K562 (cell line): ENCODE measurements around the gene FAM151A. TPM values are rescaled to one million over a fixed set of nuclear protein-coding genes. Genes with fewer than 3 reads are reported as not detected.

Experiments
- ATAC-seq: fragments of 200-7000 bp; cut with Tn5 transposase; 3 replicates; pipeline ENCODE4 v1.9.1; 2020; ENCODE audit warnings: moderate library complexity
- BruUV-seq: library from RNA; stranded (reverse); fragments of 400-500 nt; replicated peaks from 2 replicates; lab custom pipeline; 2021; lab: Mats Ljungman, UMichigan
- CTCF ChIA-PET: fragments of 300-600 bp; formaldehyde crosslinking; extraction: SDS; loops from one replicate; lab custom pipeline; 2021; ENCODE audit warnings: low intra/inter-chr PET ratio; lab: Yijun Ruan, JAX
- POLR2A ChIA-PET: fragments of 300-600, 350-650 bp; sonication (Branson Sonifier 250); formaldehyde crosslinking; extraction: SDS; loops from one replicate; lab custom pipeline; 2021; ENCODE audit warnings: antibody characterized with exemption, inconsistent platforms; lab: Yijun Ruan, JAX
- DNase-seq, 4 experiments: peaks; one replicate each; pipeline versions ENCODE4 v3.0.0 to v3.0.0-alpha.2; 2011 to 2018; ENCODE audit warnings: low spot score in 3 of 4, mixed read lengths in 3 of 4; ENCODE audit errors: extremely low read depth in 1 of 4
- FAIRE-seq: peaks from 2 replicates; lab custom pipeline; 2011; peaks lifted over from hg19 to GRCh38; lab: Jason Lieb, UNC
- H2AFZ ChIP-seq: 2 replicates; pipeline ENCODE4 v1.6.0; 2011; ENCODE audit warnings: low read depth, low read length, control low read depth, inconsistent platforms
- H3K27ac ChIP-seq: fragments of 200-600 bp; 3 replicates; pipeline ENCODE4 v1.8.0; 2011; ENCODE audit warnings: low read depth, mild to moderate bottlenecking, control low read depth, inconsistent platforms, low read length, moderate library complexity, mixed read lengths; ENCODE audit errors: extremely low read depth
- H3K27me3 ChIP-seq, 2 experiments: fragments of 300-600 bp in 1 of 2; 2 replicates in 1 of 2; 3 replicates in 1 of 2; pipeline versions ENCODE4 v1.6.0 to v1.8.0; 2011; ENCODE audit warnings: inconsistent platforms in 2 of 2, low read length in 2 of 2, mild to moderate bottlenecking in 1 of 2, mixed read lengths in 1 of 2, moderate library complexity in 1 of 2; ENCODE audit not compliant: control insufficient read depth in 2 of 2, insufficient read depth in 2 of 2
- H3K36me3 ChIP-seq: fragments of 300-600 bp; 3 replicates; pipeline ENCODE4 v1.8.0; 2011; ENCODE audit warnings: mild to moderate bottlenecking, low read length, inconsistent platforms; ENCODE audit not compliant: control insufficient read depth, insufficient read depth
- H3K4me1 ChIP-seq, 2 experiments: fragments of 200-600 bp in 1 of 2; replicated peaks in 1 of 2; 2 replicates in 1 of 2; 3 replicates in 1 of 2; pipeline versions ENCODE4 v1.5.1 to v1.8.0; 2011; ENCODE audit warnings: inconsistent platforms in 2 of 2, low read length in 2 of 2, mild to moderate bottlenecking in 1 of 2, mixed read lengths in 1 of 2, moderate library complexity in 1 of 2; ENCODE audit not compliant: control insufficient read depth in 2 of 2, insufficient read depth in 2 of 2
- H3K4me2 ChIP-seq: 2 replicates; pipeline ENCODE4 v1.6.1; 2011; ENCODE audit warnings: low read length, control low read depth, inconsistent platforms, mixed read lengths; ENCODE audit not compliant: insufficient read depth
- H3K4me3 ChIP-seq: fragments of 200-600 bp; sonication (generic), shearing (Covaris generic); 2 replicates; pipeline ENCODE4 v1.5.1; 2016; ENCODE audit warnings: control low read depth, inconsistent platforms
- H3K79me2 ChIP-seq: fragments of 200-600 bp; 3 replicates; pipeline ENCODE4 v1.8.0; 2011; ENCODE audit warnings: low read length, inconsistent platforms; ENCODE audit not compliant: control insufficient read depth, insufficient read depth
- H3K9ac ChIP-seq, 2 experiments: 2 replicates each; pipeline versions ENCODE4 v1.6.0 to v1.6.1; 2011; ENCODE audit warnings: low read depth in 2 of 2, low read length in 2 of 2, control low read depth in 1 of 2, inconsistent platforms in 1 of 2, mild to moderate bottlenecking in 1 of 2, mixed read lengths in 1 of 2; ENCODE audit not compliant: insufficient read depth in 1 of 2
- H3K9me1 ChIP-seq: one replicate; pipeline ENCODE4 v1.6.0; 2011; ENCODE audit warnings: inconsistent platforms, mild to moderate bottlenecking, low read length, moderate library complexity; ENCODE audit not compliant: control insufficient read depth, insufficient read depth
- H3K9me3 ChIP-seq: replicated peaks from 2 replicates; pipeline ENCODE4 v1.5.1; 2011; ENCODE audit warnings: low read depth, low read length, inconsistent platforms; ENCODE audit not compliant: control insufficient read depth, insufficient read depth
- H4K20me1 ChIP-seq: replicated peaks from 2 replicates; pipeline ENCODE4 v1.6.1; 2011; ENCODE audit warnings: low read length, inconsistent platforms, mixed read lengths; ENCODE audit not compliant: control insufficient read depth, insufficient read depth
- ARHGAP35 ChIP-seq: fragments of 450-650 bp; IDR thresholded peaks from 2 replicates; pipeline ENCODE4 v1.6.1; 2018; ENCODE audit not compliant: partially characterized antibody
- CBFB ChIP-seq: sonication (generic); formaldehyde crosslinking; IDR thresholded peaks from 2 replicates; pipeline ENCODE4 v1.4.0; 2020; ENCODE audit warnings: mild to moderate bottlenecking, missing genetic modification reagents
- MAFF ChIP-seq: IDR thresholded peaks from 2 replicates; pipeline ENCODE4 v1.6.1; 2012; ENCODE audit warnings: low read length, improper control_type of control experiment
- MCM3 ChIP-seq: fragments of 450-650 bp; IDR thresholded peaks from 2 replicates; pipeline ENCODE4 v1.6.1; 2016
- NUFIP1 ChIP-seq: fragments of 450-650 bp; IDR thresholded peaks from 2 replicates; pipeline ENCODE4 v1.6.1; 2018; ENCODE audit not compliant: partially characterized antibody
- PRMT5 ChIP-seq: sonication (generic); formaldehyde crosslinking; IDR thresholded peaks from 2 replicates; pipeline ENCODE4 v1.5.0; 2020; ENCODE audit warnings: missing genetic modification reagents
- ZNF175 ChIP-seq: fragments of 200-800 bp; sonication (Bioruptor generic); IDR thresholded peaks from 2 replicates; pipeline ENCODE4 v1.6.1; 2016; ENCODE audit warnings: low read depth, mild to moderate bottlenecking, missing genetic modification characterization, missing compliant biosample characterization
- ZNF239 ChIP-seq: fragments of 250-450 bp; sonication (Bioruptor Pico); IDR thresholded peaks from 2 replicates; pipeline ENCODE4 v1.4.0; 2020; ENCODE audit warnings: mild to moderate bottlenecking
- ZNF436 ChIP-seq: fragments of 250-450, 450-650 bp; sonication (Bioruptor Pico); formaldehyde crosslinking; IDR thresholded peaks from 2 replicates; pipeline ENCODE4 v1.7.0; 2020; ENCODE audit warnings: mild to moderate bottlenecking
- ZNF780A ChIP-seq: fragments of 250-450 bp; sonication (Bioruptor Pico); IDR thresholded peaks from 2 replicates; pipeline ENCODE4 v1.5.0; 2021; ENCODE audit warnings: mild to moderate bottlenecking
- WGBS: fragments of 100-300 bp; shearing (Covaris generic); methylation state at CpG from one replicate; pipeline ENCODE4 v1.1.6; 2016; ENCODE audit warnings: low coverage, mixed read lengths; ENCODE audit not compliant: insufficient coverage; ENCODE audit errors: missing lambda C conversion rate; 5-methylcytosine and 5-hydroxymethylcytosine counted together
- in situ Hi-C: fragments of 300-500 bp; cut with MboI; formaldehyde crosslinking; loops from 4 replicates; pipeline ENCODE4 v1.15.0; 2018; ENCODE audit warnings: inconsistent platforms, mixed read lengths
- intact Hi-C: fragments of 100-400 bp; cut with micrococcal nuclease; formaldehyde crosslinking; loops from 2 replicates; pipeline ENCODE4 v1.14.2; 2022
- polyA plus RNA-seq, 8 experiments: library from polyadenylated mRNA; depleted of rRNA in 4 of 8; stranded (reverse) in 5 of 8; unstranded in 3 of 8; fragments of >200 nt; fragmentation: Nextera tagmentation in 2 of 8; fragmentation: Illumina TruSeq in 1 of 8; extraction: Ambion mirVana in 2 of 8; extraction: Trizol in 1 of 8; gene quantifications; 2 replicates each; pipeline versions ENCODE4 v1.2.1 to v1.2.3, GENCODE V29; 2011 to 2014; ENCODE audit warnings: inconsistent platforms in 1 of 8, missing spikeins in 1 of 8
- total RNA-seq, 7 experiments: library from RNA; depleted of rRNA in 6 of 7; stranded (reverse); fragments of >200 nt in 6 of 7; fragmentation: Illumina TruSeq in 2 of 7; extraction: Trizol in 2 of 7; gene quantifications; 2 replicates each; pipeline versions ENCODE4 v1.2.1 to v1.2.3, GENCODE V29; 2011 to 2021; ENCODE audit warnings: low replicate concordance in 1 of 7
- TF ChIP-seq, protein P1 (sequence below): fragments of 450-650 bp; IDR thresholded peaks from 2 replicates; pipeline ENCODE4 v1.6.1; 2017; ENCODE audit warnings: mild to moderate bottlenecking, moderate library complexity
- TF ChIP-seq, protein P2 (sequence below): fragments of 250-450 bp; sonication (Bioruptor Pico); IDR thresholded peaks from 2 replicates; pipeline ENCODE4 v1.6.1; 2021; ENCODE audit warnings: mild to moderate bottlenecking
- TF ChIP-seq, protein P3 (sequence below): fragments of 250-450 bp; sonication (Bioruptor Pico); IDR thresholded peaks from 2 replicates; pipeline ENCODE4 v1.8.0; 2021; ENCODE audit warnings: moderate library complexity, mild to moderate bottlenecking, inconsistent platforms
- TF ChIP-seq, protein P4 (sequence below): fragments of 250-450 bp; sonication (Bioruptor Pico); IDR thresholded peaks from 2 replicates; pipeline ENCODE4 v1.5.0; 2020; ENCODE audit warnings: mild to moderate bottlenecking, borderline replicate concordance

The FAM151A gene
- total and polyA plus RNA-seq, 9 of the 15 experiments (the other 6 are each of a cell fraction or from before 2014, with no cell fraction given): not detected

DNA sequence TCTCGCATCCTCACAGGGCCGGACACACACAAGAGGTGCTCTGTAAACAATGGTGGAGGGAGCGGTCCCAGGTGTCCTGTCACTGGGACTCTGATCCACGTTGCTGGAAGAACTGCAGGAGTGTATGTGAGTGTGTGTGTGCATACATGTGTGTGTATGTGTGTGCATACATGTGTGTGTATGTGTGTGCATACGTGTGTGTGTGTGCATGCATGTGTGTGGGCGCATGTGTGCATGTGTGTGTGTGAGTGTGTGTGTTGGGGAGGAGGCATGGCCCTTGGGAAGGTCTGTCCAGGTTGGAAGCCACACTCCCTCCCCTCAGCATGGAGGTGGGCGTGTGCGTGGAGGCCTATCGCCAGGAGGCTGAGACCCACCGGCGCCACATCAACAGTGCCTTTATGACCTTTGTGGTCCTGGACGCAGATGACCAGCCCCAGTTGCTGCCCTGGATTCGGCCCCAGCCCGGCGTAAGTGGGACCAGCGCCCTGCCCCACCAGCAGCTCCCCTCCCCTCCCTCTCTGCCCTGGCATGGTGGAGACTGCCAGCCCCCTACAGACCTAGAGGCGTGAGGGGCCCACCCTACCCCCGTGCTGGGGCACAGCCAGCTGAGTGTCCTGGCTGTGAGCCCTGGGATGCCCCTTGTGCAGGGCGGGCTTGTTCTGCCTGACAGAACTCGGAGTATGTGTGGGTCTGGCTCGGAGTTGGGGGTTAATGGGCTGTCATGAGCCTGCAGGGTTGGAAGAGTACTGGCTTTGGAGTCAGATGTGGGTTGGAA, 22.2 kb downstream of the FAM151A start:
- Histone ChIP-seq H3K4me3 (no peak overlapping the region), H3K79me2 (no peaks in the 10 kb centered on the region), H3K9me1 (no peaks in the 10 kb centered on the region), H3K4me1 (peaks cover 0 to 5% of the 10 kb centered on the region in 2 experiments; a peak in 1 of 5 replicates), H3K27ac (no peak overlapping the region), H3K27me3 (peaks cover 39 to 70% of the 10 kb centered on the region in 2 experiments), H3K9me3 (no peaks in the 10 kb centered on the region), H3K4me2 (no peak overlapping the region), H3K9ac (no peak overlapping the region), H2AFZ (no peak overlapping the region), H3K36me3 (no peaks in the 10 kb centered on the region), H4K20me1 (0 out of 2 replicates have a peak, but pooled peaks cover 3% of the 10 kb centered on the region)
- no peak for FAIRE-seq
- no peak for DNase-seq
- ChIA-PET CTCF (no interaction called here), POLR2A (interaction anchor here (0.6 to 1.0 kb wide), 2 partner anchors 10 to 52 kb away, joined by 3 read pairs; no protein-coding TSS in a partner anchor)
- no TSS peak for BruUV-seq
- no peak for ATAC-seq
- TF ChIP-seq PRMT5 (CRISPR knock-in tag): no peak
- no peak for TF ChIP-seq ZNF175 (CRISPR knock-in tag)
- TF ChIP-seq ARHGAP35: no peak
- no peak for TF ChIP-seq MAFF
- TF ChIP-seq, protein P1, sequence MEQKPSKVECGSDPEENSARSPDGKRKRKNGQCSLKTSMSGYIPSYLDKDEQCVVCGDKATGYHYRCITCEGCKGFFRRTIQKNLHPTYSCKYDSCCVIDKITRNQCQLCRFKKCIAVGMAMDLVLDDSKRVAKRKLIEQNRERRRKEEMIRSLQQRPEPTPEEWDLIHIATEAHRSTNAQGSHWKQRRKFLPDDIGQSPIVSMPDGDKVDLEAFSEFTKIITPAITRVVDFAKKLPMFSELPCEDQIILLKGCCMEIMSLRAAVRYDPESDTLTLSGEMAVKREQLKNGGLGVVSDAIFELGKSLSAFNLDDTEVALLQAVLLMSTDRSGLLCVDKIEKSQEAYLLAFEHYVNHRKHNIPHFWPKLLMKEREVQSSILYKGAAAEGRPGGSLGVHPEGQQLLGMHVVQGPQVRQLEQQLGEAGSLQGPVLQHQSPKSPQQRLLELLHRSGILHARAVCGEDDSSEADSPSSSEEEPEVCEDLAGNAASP: no peak
- TF ChIP-seq NUFIP1: no peak
- TF ChIP-seq MCM3: no peak
- TF ChIP-seq CBFB: no peak
- TF ChIP-seq ZNF239 (CRISPR knock-in tag): no peak
- TF ChIP-seq, protein P2, sequence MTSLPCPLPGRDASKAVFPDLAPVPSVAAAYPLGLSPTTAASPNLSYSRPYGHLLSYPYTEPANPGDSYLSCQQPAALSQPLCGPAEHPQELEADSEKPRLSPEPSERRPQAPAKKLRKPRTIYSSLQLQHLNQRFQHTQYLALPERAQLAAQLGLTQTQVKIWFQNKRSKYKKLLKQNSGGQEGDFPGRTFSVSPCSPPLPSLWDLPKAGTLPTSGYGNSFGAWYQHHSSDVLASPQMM: no peak
- TF ChIP-seq, protein P3, sequence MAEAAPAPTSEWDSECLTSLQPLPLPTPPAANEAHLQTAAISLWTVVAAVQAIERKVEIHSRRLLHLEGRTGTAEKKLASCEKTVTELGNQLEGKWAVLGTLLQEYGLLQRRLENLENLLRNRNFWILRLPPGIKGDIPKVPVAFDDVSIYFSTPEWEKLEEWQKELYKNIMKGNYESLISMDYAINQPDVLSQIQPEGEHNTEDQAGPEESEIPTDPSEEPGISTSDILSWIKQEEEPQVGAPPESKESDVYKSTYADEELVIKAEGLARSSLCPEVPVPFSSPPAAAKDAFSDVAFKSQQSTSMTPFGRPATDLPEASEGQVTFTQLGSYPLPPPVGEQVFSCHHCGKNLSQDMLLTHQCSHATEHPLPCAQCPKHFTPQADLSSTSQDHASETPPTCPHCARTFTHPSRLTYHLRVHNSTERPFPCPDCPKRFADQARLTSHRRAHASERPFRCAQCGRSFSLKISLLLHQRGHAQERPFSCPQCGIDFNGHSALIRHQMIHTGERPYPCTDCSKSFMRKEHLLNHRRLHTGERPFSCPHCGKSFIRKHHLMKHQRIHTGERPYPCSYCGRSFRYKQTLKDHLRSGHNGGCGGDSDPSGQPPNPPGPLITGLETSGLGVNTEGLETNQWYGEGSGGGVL (CRISPR knock-in tag): no peak
- TF ChIP-seq ZNF436 (CRISPR knock-in tag): no peak
- no peak for TF ChIP-seq ZNF780A (CRISPR knock-in tag)
- TF ChIP-seq, protein P4, sequence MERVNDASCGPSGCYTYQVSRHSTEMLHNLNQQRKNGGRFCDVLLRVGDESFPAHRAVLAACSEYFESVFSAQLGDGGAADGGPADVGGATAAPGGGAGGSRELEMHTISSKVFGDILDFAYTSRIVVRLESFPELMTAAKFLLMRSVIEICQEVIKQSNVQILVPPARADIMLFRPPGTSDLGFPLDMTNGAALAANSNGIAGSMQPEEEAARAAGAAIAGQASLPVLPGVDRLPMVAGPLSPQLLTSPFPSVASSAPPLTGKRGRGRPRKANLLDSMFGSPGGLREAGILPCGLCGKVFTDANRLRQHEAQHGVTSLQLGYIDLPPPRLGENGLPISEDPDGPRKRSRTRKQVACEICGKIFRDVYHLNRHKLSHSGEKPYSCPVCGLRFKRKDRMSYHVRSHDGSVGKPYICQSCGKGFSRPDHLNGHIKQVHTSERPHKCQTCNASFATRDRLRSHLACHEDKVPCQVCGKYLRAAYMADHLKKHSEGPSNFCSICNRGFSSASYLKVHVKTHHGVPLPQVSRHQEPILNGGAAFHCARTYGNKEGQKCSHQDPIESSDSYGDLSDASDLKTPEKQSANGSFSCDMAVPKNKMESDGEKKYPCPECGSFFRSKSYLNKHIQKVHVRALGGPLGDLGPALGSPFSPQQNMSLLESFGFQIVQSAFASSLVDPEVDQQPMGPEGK: no peak
- WGBS: 5% methylated on average over 20 of the region's 21 CpGs
- in situ Hi-C loops (no loop called here), intact Hi-C loops (no loop called here)
